AG20443 (cell line): ENCODE measurements around the gene INSRR.

Experiments used
- DNase-seq: peaks from one replicate; pipeline ENCODE4 v3.0.0; 2012; ENCODE audit warnings: low spot score, mixed read lengths

The INSRR gene

GRCh38 chr1:156806512-156807440 lies 52.1 kb downstream of the INSRR start:
- DNase-seq, result no peak

GRCh38 chr1:156805766-156806511 lies 53.0 kb downstream of the INSRR start:
- peak; percentile 72 for DNase-seq

GRCh38 chr1:156804572-156805243 lies 54.2 kb downstream of the INSRR start:
- no peak for DNase-seq

GRCh38 chr1:156804026-156804425 lies 54.9 kb downstream of the INSRR start:
- no peak for DNase-seq

DNA sequence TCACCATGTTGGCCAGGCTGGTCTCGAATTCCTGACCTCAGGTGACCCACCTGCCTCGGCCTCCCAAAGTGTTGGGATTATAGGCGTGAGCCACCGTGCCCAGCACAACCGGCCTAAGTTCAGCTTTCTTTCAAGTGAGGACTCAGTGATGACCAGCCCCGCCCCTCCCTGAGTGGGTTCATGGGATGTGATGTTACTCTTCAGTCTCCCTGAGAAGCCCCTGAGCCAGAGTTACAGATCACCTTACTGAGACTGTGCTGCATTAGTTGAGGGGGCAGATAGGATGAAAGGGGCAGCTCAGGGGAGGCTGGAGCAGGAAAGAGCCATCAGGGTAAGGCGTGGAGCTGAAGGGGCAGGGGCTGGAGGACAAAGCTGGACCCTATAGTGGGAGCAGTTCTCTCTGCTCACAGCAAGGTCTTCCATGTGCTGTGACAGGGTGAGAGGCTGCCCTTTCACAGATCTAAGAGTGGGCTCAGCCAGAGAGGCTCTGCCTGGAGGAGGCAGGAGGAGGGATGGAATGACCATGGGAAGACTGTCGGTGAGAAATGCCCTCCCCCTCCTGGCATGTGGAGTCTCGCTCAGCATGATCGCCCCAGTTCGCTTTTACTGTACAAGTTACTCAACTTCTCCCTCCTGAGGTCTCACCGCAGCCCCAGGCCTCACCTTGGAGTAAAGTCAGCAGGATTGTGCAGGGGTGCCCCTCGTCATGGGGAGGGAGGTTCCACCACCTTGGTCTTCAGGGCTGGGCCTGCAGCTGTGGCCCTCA lies 55.6 kb downstream of the INSRR start:
- DNase-seq, result no peak

- DNase-seq, result no peak
Observed at GRCh38 chr1:156802421-156802935, 56.4 kb downstream of the INSRR start.

DNA sequence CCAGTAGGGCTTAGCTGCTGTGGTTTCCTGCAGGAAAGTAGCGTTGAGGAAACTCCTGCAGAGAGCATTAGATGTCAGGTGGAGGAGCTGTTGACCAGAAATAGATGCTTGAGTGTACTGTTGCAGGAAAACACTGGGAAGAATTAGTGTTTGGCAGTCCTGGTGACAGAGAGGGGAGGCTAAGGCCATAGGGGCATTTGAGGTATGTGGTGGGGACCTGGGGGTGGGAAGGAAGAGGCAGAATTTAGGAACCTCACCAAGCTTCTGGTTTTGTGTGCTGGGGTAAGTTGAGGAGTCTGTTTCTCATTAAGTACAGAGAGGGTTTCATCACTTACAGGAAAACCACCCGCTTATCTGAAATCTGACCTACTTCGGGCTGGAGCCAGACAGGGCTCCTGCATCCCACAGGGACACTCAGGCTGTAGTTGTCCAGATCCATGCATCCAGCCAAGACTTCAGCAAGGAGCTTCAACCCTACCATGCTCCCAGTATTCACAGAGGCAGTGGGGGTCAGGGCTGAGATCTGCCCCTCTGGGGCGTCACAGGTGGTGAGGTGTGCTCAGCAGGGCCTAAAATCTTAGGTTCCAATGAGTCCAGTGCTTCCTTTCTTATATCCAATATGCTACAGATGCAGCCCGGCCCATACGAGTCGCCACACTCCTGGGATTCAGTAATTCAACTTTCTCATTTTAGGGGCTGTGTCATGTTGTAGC lies 57.4 kb downstream of the INSRR start:
- DNase-seq, result peak; percentile 78

DNA sequence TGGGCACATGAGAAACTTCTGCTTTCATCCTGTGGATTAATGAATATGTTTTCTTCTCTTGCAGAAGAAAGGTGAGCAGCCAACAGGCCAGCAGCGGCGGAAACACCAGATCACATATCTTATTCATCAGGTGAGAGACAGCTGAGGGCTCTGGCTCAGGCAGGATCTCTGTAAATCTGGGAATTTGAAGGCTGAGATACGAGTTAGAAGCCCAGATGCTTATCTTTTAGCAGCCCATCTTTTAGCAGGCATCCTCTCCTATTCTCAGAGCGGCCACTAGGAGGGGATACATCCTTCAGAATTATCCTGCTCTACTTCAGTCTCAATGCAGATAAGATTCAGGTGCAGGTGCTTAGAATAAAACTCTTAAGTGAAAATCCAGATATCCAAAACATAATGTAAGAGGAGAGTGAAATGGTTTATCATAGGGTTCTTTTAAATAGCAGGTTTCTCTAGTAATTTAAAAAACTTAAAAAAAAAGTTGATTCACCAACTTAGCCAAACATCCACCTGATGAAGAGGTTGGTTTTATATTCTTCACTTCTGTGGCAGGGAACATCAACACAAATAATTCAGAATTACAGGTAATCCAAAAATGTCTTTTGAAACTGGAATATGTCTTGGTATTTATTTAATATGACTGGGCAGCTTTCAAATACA lies 61.6 kb downstream of the INSRR start:
- peak; percentile 65 for DNase-seq

GRCh38 chr1:156796340-156797097 lies 62.4 kb downstream of the INSRR start:
- no peak for DNase-seq

DNA sequence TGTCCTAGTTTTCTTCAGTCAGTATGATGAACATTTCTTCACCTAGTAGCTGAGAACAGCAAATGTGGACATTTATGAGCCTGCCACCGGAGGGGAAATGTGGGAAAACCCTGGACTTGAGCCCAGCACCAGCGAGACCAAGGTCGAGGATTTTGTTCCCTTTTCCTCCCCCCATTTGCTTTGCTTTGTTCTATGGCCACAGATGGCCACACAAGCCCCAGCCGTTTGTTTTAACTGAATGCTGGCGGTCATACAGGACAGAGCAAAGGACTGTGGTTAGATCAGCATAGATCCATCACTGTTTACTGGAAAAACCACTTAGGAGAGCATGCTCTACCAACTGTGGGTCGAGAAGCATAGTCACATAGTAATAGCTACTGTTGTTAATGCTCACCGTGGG lies 63.1 kb downstream of the INSRR start:
- no peak for DNase-seq

- DNase-seq, result no peak
Observed at GRCh38 chr1:156795374-156795733, 63.6 kb downstream of the INSRR start.

- DNase-seq, result no peak
Observed at GRCh38 chr1:156794506-156795373, 64.2 kb downstream of the INSRR start.
